NCI-H524 treated with DMSO at 0.1 percent for 48 hours (cell line): ENCODE data around the gene ST6GALNAC6.
"Not testable (repeated sequence)": the region's sequence is repeated elsewhere in the genome, so short reads cannot be mapped to it uniquely, and the experiment has no call there.

ENCODE experiments used
- DNase-seq: peaks from one replicate; lab custom pipeline; 2025; lab: John Stamatoyannopoulos, UW

Gene ST6GALNAC6

DNA sequence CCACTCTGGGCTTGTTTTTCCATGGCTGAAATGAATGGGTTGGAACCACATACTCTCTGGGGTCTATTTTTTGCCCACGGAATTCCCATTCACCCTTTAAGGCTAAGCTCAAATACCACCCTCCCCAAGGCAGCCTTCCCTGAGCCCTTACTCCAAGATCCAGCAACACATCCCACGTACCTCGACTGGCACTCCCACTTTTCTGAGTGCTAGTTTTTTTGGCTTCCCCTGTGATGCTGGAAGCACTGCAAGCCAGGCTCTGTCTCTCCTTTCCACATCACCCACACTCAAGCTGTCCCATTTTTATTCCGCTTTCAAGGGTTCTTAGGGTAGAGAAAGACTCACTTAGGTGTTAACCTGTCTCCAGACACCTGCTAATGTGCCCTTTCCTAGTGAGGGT, 6.0 kb downstream of the ST6GALNAC6 start:
- DNase-seq = no peak

- DNase-seq = no peak
Measured at GRCh38 chr9:127892831-127893230, 6.6 kb downstream of the ST6GALNAC6 start.

DNA sequence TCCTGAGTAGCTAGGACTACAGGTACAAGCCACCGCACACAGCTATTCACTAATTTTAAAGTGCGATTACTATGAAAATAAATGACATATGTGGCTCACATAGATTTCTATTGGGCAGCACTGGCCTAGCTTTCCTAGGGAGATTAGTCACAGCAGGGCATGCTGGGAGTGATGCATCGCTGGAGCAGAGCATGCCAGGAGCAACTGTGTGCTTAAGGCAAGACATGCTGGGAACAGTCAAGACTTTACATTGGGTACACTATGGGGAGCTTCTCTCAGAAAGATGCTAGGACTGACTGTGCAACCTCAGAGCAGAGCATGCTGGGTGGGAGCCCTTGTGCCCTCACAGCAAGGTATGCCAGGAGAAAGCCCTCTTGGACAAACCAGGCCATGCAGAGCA, 9.3 kb downstream of the ST6GALNAC6 start:
- no peak for DNase-seq

DNA sequence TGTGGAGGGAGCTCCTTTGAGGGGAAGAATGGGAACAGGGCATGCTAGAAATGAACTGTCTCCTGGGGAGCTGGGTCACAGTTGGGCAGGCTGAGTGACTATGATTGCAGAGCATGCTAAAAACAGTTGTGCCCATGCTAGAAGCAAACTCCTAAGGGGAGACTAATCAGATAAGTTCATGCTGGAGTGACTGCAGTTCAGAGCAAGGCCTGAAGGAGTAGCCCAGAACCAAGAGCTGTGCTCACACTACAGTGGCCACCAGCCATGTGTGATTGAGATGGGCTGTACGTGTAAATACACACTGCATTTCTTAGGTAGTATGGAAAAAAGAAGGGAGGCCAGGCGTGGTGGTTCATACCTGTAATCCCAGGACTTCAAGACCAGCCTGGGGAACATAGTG, 11.6 kb downstream of the ST6GALNAC6 start:
- no peak for DNase-seq

GRCh38 chr9:127886401-127886972, 12.9 kb downstream of the ST6GALNAC6 start:
- no peak for DNase-seq

- no peak for DNase-seq
Measured at GRCh38 chr9:127885508-127886281, 13.7 kb downstream of the ST6GALNAC6 start.

- no peak for DNase-seq
Measured at GRCh38 chr9:127884976-127885490, 14.4 kb downstream of the ST6GALNAC6 start.

DNA sequence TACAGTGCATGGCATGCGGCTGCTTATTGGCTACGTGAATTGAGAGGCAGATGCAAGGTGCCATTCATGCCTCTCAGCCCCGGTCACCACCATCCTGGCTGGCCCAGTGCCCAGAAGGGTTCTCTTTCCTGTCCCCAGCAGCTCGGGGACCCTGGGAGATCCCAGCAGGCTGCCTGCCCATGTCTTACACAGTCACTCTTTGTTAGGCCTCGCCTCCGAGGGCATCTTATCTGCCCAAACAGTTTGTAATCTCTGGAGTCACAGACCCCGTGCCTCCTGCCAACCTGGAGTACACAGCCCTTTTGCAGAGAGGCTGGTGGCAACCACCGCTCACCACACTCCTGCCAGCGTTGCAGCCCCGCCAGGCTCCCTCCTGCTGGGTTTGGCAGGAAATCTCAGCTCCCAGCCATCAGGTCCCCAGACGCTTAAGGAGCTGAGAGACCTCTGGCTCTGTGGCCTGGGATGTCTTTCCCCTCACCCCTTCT, 14.9 kb downstream of the ST6GALNAC6 start:
- peak; percentile 42 for DNase-seq

GRCh38 chr9:127883959-127884358, 15.4 kb downstream of the ST6GALNAC6 start:
- DNase-seq = no peak

DNA sequence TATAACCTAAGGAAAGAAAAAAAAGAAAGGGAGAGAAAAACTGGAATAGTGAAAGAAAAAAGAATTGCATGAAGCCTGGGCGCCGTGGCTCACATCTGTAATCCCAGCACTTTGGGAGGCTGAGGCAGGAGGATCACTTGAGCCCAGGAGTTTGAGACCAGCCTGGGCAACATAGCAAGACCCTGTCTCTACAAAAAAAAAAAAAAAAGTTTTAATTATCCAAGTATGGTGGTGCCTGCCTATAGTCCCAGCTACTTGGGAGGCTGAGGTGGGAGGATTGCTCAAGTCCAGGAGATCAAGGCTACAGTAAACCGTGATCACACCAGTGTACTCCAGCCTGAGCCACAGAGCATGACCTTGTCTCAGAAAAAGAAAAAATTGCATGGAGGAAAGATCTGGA, 17.7 kb downstream of the ST6GALNAC6 start:
- not testable (repeated sequence) for DNase-seq

DNA sequence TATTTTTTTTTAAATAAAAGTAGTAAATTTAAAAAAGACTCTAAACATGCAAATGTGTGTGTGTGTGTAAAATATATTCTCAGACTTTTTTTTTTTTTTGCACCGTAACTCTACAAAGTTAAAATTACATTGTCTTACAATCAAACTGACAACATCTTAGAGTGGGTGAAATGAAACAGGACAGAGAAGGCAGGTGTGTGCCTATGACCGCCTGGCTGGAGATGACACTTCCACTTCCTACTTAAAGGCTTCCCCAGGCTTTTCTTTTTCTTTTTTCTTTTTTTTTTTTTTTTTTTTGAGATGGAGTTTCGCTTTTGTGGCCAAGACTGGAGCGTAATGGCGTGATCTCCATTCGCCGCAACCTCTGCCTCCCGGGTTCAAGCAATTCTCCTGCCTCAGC, 19.3 kb downstream of the ST6GALNAC6 start:
- DNase-seq = no peak

DNA sequence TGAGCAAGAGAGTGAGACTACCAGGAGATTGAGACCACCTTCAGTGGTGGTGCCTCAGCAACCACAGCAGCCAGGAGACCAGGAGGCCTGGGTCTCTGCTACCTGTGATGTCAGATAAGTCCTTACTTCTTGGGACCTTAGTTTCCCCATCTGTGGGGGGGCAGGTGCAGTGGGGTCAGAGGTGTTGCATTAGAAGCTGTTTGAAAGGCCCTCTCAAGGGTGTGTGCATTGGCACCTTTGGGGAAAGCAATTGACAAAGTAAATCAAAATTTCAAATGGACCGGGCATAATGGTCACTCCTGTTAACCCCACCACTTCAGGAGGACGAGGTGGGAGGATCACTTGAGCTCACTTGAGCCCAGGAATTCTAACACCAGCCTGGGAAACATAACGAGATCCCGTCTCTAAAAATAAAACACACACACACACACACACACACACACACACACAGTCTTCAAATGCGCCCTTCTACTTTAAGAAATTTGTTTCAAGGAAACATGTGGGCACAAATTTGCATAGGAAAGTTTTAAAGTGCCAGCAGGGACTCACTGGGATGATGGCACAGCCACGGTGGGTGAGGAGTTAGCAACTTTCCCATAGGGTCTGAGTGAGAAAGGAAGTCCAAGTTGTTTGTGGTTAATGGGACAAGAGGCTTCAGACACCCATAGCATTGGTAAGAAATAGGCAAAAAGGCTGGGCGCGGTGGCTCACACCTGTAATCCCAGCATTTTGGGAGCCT, 20.6 kb downstream of the ST6GALNAC6 start:
- DNase-seq = no peak

GRCh38 chr9:127878001-127878651, 21.3 kb downstream of the ST6GALNAC6 start:
- no peak for DNase-seq

GRCh38 chr9:127877566-127877998, 21.8 kb downstream of the ST6GALNAC6 start, which contains the start of gene AK1:
TSS of gene AK1 (minus strand) at chr9:127877675. CDS start at chr9:127874617, 3,058 bp downstream.
- DNase-seq = no peak

DNA sequence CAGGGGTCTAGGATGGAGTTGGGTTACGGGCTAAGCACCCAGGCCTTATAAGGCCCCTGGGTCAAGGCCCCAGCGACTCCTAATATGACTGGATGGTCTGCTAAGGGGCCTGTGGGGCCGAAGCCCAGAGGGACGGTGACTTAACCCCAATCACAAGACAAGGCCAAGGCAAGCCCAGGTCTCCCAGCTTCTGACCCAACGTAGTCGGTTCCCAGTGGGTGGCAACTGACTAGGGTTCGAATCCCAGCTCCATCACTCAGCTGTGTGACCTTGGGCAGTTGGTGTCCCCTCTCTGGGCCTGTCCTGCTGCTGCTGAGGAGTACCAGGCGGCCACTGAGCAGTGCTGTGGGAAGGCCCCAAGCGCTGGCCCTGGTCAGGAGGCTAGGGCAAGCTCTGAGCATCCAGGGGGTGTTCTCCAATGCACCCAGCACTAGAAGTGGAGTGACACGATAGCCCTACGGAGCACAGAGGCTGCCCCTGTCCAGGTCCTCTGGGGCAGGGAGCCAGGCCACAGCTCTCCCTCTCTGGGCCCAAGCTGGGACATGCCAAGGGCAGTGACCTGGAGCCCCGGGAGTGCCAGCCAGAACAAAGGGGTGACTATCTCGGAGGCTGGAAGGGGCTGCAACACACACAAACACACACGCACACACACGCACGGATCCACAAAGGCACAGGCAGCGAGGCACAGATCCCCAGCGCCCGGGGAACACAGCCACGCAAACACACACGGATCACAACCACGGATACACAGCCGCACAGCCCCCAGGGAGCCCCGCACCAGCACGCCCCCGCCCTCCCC, 22.4 kb downstream of the ST6GALNAC6 start:
- DNase-seq = no peak

DNA sequence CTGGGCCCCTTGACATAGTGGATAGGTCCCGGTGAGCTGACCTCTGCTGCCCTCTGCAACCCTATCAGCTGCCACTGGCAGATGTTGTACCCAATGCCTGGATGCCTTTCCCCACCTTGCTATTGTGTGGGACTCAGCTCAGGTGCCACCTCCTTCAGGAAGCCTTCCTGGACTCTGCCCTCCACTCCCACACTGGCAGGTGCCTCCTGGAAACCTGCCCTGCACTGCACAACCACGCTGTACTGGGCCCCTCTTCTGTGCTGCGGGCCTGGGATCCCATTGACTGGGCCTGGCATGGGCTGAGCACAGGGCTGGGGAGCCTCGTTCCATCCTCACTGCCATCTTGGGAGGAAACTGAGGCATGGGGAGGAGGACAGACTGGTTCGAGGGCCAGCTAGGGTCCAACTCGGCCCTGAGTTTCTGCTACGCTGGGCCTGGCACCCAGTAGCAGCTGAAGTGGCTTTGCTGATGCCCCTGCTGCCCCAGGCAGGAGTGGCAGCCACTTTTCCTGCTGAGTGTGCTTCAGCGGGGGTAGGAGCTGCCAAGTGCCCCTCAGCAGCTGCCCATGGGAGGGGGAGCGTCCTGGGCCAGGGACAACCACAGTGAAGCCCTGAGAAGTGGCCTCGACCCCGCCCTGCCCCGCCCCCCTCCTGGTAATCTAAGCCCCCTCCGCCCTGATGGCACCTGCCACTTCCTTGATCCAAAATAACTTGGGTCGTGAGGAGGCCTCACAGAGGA, 23.2 kb downstream of the ST6GALNAC6 start:
- peak; percentile 27 for DNase-seq

DNA sequence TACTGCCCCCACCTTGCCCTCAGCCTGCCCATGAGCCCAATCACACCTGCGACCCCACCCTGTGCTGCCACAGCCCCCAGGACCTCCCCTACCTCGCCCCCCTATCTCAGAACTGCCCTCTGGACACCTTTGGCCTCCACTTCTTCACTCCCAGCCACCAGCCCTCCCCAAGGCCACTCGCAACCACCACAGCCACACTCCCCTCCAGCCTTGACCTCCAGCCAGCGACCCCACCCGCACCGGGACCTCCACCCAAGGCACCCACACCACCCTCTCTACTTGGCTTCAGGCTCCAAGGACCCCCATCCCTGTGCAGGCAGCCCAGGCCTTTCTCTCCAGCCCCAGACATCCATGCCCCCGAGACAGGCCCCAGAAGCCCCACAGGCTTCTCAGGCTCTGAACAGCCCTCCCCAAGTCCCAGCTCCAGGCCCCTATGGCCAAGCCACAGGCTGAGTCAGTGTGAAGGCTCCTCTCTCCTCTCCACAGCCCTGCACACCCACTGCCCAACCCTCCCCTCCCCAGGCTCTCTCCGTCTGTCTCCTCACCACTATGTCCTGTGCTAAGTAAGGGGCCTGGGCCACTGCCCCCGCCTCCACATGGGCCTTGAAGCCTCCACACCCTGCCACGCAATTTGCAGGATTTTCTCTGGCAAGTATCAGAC, 24.0 kb downstream of the ST6GALNAC6 start:
- DNase-seq = no peak

DNA sequence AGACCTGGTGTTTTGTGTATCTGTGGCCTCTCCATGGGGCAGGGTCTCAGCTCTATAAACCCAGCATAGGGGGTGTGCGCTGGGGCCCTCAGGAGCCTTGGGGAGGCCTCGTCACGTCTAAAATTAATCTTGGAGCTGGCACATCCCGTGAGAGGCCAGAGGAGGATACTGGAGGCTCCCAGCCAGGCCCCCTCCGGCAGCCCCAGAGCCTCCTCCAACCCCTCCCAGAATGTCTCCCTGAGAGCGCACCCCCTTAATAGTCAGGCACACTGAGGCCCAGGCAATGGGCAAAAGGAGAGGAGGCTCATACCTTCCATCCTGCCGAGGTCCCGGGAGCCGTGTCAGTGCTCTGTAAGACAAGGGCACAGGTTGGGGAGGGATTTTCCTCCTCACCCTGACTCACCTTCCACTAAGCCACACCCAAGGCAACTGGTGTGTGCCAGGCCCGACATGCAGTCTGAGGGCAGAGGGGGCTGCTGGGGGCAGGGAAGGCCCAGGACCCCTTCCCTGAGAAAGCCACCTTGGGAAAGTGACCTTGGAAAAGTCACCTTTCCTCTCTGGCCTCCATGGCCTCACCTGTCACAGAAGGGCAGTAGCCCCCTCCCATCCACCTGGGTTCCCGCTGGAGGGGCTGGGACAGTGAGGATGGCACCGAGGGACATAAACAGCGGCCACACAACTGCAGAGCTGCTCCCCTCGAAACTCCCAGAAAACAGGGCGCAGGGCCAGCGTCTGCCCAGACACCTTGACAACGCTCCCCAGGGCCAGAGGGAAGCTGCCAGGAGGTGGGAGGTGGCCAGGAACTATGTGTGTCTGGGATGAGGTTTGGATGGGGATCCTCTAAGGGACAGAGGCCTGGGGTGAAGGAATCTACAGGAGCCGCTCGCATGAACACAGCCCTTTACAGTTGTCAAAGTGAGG, 24.8 kb downstream of the ST6GALNAC6 start:
- no peak for DNase-seq

- no peak for DNase-seq
Measured at GRCh38 chr9:127873886-127874285, 25.5 kb downstream of the ST6GALNAC6 start.
